Esophagus muscularis mucosa (tissue), 3 donors: ENCODE measurements around the gene NUP210L.

Experiments
- CTCF ChIP-seq, 3 experiments: fragments of 200-600 bp in 2 of 3; fragments of 450-650 bp in 1 of 3; sonication (generic) in 2 of 3; IDR thresholded peaks; one replicate each; pipeline ENCODE4 v1.5.1; 2017 to 2019; ENCODE audit warnings: antibody characterized with exemption in 3 of 3, mild to moderate bottlenecking in 2 of 3, moderate library complexity in 1 of 3
- POLR2AphosphoS5 ChIP-seq, 2 donors: sonication (generic); formaldehyde crosslinking; IDR thresholded peaks; one replicate each; pipeline ENCODE4 v1.6.1; 2017; ENCODE audit warnings: antibody characterized with exemption in 2 of 2

DNA sequence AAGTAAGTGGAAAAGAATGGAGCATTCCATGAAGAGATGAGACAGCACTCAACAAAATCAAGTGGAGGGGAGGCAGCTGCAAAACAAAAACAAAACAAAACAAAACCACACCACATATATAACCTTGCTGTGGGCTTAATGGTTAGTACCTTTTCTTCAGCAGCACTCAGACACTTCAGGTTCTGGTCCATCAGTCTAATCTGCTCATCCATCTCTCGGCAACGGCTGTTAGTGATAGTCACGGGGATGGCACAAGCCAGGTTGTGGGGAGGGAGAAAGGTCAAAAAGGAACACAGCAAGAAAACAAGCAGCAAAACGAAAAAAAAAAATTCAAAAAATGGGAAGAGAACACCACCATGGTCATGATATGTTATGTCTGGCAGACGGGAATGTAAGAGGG lies 17.0 kb upstream of the NUP210L start:
- no peak for TF ChIP-seq CTCF (IDR thresholded peaks at IDR 0.05)
- TF ChIP-seq POLR2AphosphoS5 (IDR thresholded peaks at IDR 0.05) = no peak
